ENCODE results near the gene ZC3H7A.

Gene ZC3H7A

GRCh38 chr16:11735787-11736186 is 61.3 kb downstream of the ZC3H7A start:
- Histone ChIP-seq H2BK120ac (ENCODE audit: low read depth, low read length) (no peak overlapping the region), H3K27me3 (ENCODE audit: control insufficient read depth in 3 of 3, insufficient read depth in 3 of 3, low read depth in 1 of 3, low read length in 3 of 3) (no peaks in the 10 kb centered on the region), H2AK5ac (ENCODE audit: low read depth, low read length) (no peak overlapping the region), H2BK12ac (ENCODE audit: low read length) (no peak overlapping the region), H3K9ac (ENCODE audit: low read depth, low read length, poor library complexity) (no peak overlapping the region), H3K4me1 (ENCODE audit: control insufficient read depth in 2 of 2, insufficient read depth in 1 of 2, low read depth in 1 of 2, low read length in 2 of 2) (no peaks in the 10 kb centered on the region), H3K9me3 (replicated peaks in 1 of 2; ENCODE audit: control insufficient read depth in 2 of 2, insufficient read depth in 1 of 2, low read depth in 1 of 2, low read length in 2 of 2) (peaks cover 0 to 8% of the 10 kb centered on the region in 2 donors), H3K4me3 (ENCODE audit: low read length in 2 of 2) (no peak overlapping the region), H3K14ac (ENCODE audit: low read length) (no peak overlapping the region), H3K4me2 (ENCODE audit: insufficient read depth, low read length, poor library complexity, severe bottlenecking) (no peak overlapping the region), H3K23ac (ENCODE audit: low read depth, low read length, poor library complexity) (no peak overlapping the region), H2AFZ (ENCODE audit: low read length) (no peak overlapping the region), H4K8ac (ENCODE audit: low read depth, low read length) (no peak overlapping the region), H3K79me1 (ENCODE audit: low read depth, low read length) (peaks cover 3% of the 10 kb centered on the region), H3K4ac (ENCODE audit: low read length) (no peak overlapping the region), H3K36me3 (replicated peaks in 1 of 2; ENCODE audit: control insufficient read depth in 2 of 2, insufficient read depth in 2 of 2, low read length in 2 of 2) (peaks cover 10 to 87% of the 10 kb centered on the region in 2 donors), H2BK15ac (ENCODE audit: low read length) (no peak overlapping the region), H4K91ac (ENCODE audit: low read depth, low read length, poor library complexity) (no peak overlapping the region), H3K27ac (replicated peaks; ENCODE audit: low read length) (no peak overlapping the region), H3K18ac (ENCODE audit: low read length) (no peak overlapping the region), H2BK5ac (ENCODE audit: low read length) (no peak overlapping the region)
- WGBS, 2 donors (ENCODE audit: extremely low coverage in 2 of 2, insufficient read length in 2 of 2, insufficient replicate concordance in 1 of 2): no CpG with 5 or more reads among the region's 8 CpGs
- no peak for DNase-seq (ENCODE audit: low spot score)

GRCh38 chr16:11734653-11735043 is 62.4 kb downstream of the ZC3H7A start:
- Histone ChIP-seq H3K18ac (ENCODE audit: low read length) (no peak overlapping the region), H3K79me1 (ENCODE audit: low read depth, low read length) (peaks cover 3% of the 10 kb centered on the region), H4K8ac (ENCODE audit: low read depth, low read length) (no peak overlapping the region), H3K27ac (replicated peaks; ENCODE audit: low read length) (no peak overlapping the region), H3K9ac (ENCODE audit: low read depth, low read length, poor library complexity) (no peak overlapping the region), H3K4me3 (ENCODE audit: low read length in 2 of 2) (no peak overlapping the region), H3K4me1 (ENCODE audit: control insufficient read depth in 2 of 2, insufficient read depth in 1 of 2, low read depth in 1 of 2, low read length in 2 of 2) (no peaks in the 10 kb centered on the region), H3K4ac (ENCODE audit: low read length) (no peak overlapping the region), H2BK12ac (ENCODE audit: low read length) (no peak overlapping the region), H2BK15ac (ENCODE audit: low read length) (no peak overlapping the region), H3K9me3 (replicated peaks in 1 of 2; ENCODE audit: control insufficient read depth in 2 of 2, insufficient read depth in 1 of 2, low read depth in 1 of 2, low read length in 2 of 2) (peaks cover 0 to 8% of the 10 kb centered on the region in 2 donors), H2BK120ac (ENCODE audit: low read depth, low read length) (no peak overlapping the region), H3K36me3 (replicated peaks in 1 of 2; ENCODE audit: control insufficient read depth in 2 of 2, insufficient read depth in 2 of 2, low read length in 2 of 2) (peaks cover 10 to 93% of the 10 kb centered on the region in 2 donors), H3K14ac (ENCODE audit: low read length) (no peak overlapping the region), H3K4me2 (ENCODE audit: insufficient read depth, low read length, poor library complexity, severe bottlenecking) (no peak overlapping the region), H3K27me3 (ENCODE audit: control insufficient read depth in 3 of 3, insufficient read depth in 3 of 3, low read depth in 1 of 3, low read length in 3 of 3) (no peaks in the 10 kb centered on the region), H2BK5ac (ENCODE audit: low read length) (no peak overlapping the region), H2AFZ (ENCODE audit: low read length) (no peak overlapping the region), H4K91ac (ENCODE audit: low read depth, low read length, poor library complexity) (no peak overlapping the region), H3K23ac (ENCODE audit: low read depth, low read length, poor library complexity) (no peak overlapping the region), H2AK5ac (ENCODE audit: low read depth, low read length) (no peak overlapping the region)
- no peak for DNase-seq (ENCODE audit: low spot score)
- no CpG with 5 or more reads among the region's 6 CpGs for WGBS, 2 donors (ENCODE audit: extremely low coverage in 2 of 2, insufficient read length in 2 of 2, insufficient replicate concordance in 1 of 2)

GRCh38 chr16:11734025-11734652 is 62.9 kb downstream of the ZC3H7A start:
- Histone ChIP-seq H2AFZ (ENCODE audit: low read length) (no peak overlapping the region), H3K4me3 (ENCODE audit: low read length in 2 of 2) (no peak overlapping the region), H4K8ac (ENCODE audit: low read depth, low read length) (no peak overlapping the region), H3K79me1 (ENCODE audit: low read depth, low read length) (peaks cover 3% of the 10 kb centered on the region), H3K14ac (ENCODE audit: low read length) (no peak overlapping the region), H4K91ac (ENCODE audit: low read depth, low read length, poor library complexity) (no peak overlapping the region), H3K18ac (ENCODE audit: low read length) (no peak overlapping the region), H3K4ac (ENCODE audit: low read length) (no peak overlapping the region), H2BK12ac (ENCODE audit: low read length) (no peak overlapping the region), H2AK5ac (ENCODE audit: low read depth, low read length) (no peak overlapping the region), H3K9ac (ENCODE audit: low read depth, low read length, poor library complexity) (no peak overlapping the region), H3K36me3 (replicated peaks in 1 of 2; ENCODE audit: control insufficient read depth in 2 of 2, insufficient read depth in 2 of 2, low read length in 2 of 2) (peaks cover 10 to 93% of the 10 kb centered on the region in 2 donors), H3K4me1 (ENCODE audit: control insufficient read depth in 2 of 2, insufficient read depth in 1 of 2, low read depth in 1 of 2, low read length in 2 of 2) (no peaks in the 10 kb centered on the region), H3K23ac (ENCODE audit: low read depth, low read length, poor library complexity) (no peak overlapping the region), H2BK15ac (ENCODE audit: low read length) (no peak overlapping the region), H2BK5ac (ENCODE audit: low read length) (no peak overlapping the region), H3K27me3 (ENCODE audit: control insufficient read depth in 3 of 3, insufficient read depth in 3 of 3, low read depth in 1 of 3, low read length in 3 of 3) (no peaks in the 10 kb centered on the region), H2BK120ac (ENCODE audit: low read depth, low read length) (no peak overlapping the region), H3K4me2 (ENCODE audit: insufficient read depth, low read length, poor library complexity, severe bottlenecking) (no peak overlapping the region), H3K27ac (replicated peaks; ENCODE audit: low read length) (no peak overlapping the region), H3K9me3 (replicated peaks in 1 of 2; ENCODE audit: control insufficient read depth in 2 of 2, insufficient read depth in 1 of 2, low read depth in 1 of 2, low read length in 2 of 2) (peaks cover 0 to 3% of the 10 kb centered on the region in 2 donors)
- no peak for DNase-seq (ENCODE audit: low spot score)
- WGBS, 2 donors (ENCODE audit: extremely low coverage in 2 of 2, insufficient read length in 2 of 2, insufficient replicate concordance in 1 of 2): no CpG with 5 or more reads among the region's 3 CpGs

GRCh38 chr16:11731222-11731621 is 65.8 kb downstream of the ZC3H7A start:
- Histone ChIP-seq H2AK5ac (ENCODE audit: low read depth, low read length) (no peak overlapping the region), H3K4me3 (ENCODE audit: low read length in 2 of 2) (no peak overlapping the region), H2BK12ac (ENCODE audit: low read length) (no peak overlapping the region), H3K4me2 (ENCODE audit: insufficient read depth, low read length, poor library complexity, severe bottlenecking) (no peak overlapping the region), H3K4me1 (ENCODE audit: control insufficient read depth in 2 of 2, insufficient read depth in 1 of 2, low read depth in 1 of 2, low read length in 2 of 2) (no peaks in the 10 kb centered on the region), H3K36me3 (replicated peaks in 1 of 2; ENCODE audit: control insufficient read depth in 2 of 2, insufficient read depth in 2 of 2, low read length in 2 of 2) (peaks cover 9 to 97% of the 10 kb centered on the region in 2 donors), H4K91ac (ENCODE audit: low read depth, low read length, poor library complexity) (no peak overlapping the region), H3K79me1 (ENCODE audit: low read depth, low read length) (no peaks in the 10 kb centered on the region), H3K18ac (ENCODE audit: low read length) (no peak overlapping the region), H3K14ac (ENCODE audit: low read length) (no peak overlapping the region), H4K8ac (ENCODE audit: low read depth, low read length) (no peak overlapping the region), H3K9me3 (replicated peaks in 1 of 2; ENCODE audit: control insufficient read depth in 2 of 2, insufficient read depth in 1 of 2, low read depth in 1 of 2, low read length in 2 of 2) (no peaks in the 10 kb centered on the region), H2BK5ac (ENCODE audit: low read length) (no peak overlapping the region), H3K4ac (ENCODE audit: low read length) (no peak overlapping the region), H2BK120ac (ENCODE audit: low read depth, low read length) (no peak overlapping the region), H2AFZ (ENCODE audit: low read length) (no peak overlapping the region), H3K9ac (ENCODE audit: low read depth, low read length, poor library complexity) (no peak overlapping the region), H2BK15ac (ENCODE audit: low read length) (no peak overlapping the region), H3K23ac (ENCODE audit: low read depth, low read length, poor library complexity) (no peak overlapping the region), H3K27ac (replicated peaks; ENCODE audit: low read length) (no peak overlapping the region), H3K27me3 (ENCODE audit: control insufficient read depth in 3 of 3, insufficient read depth in 3 of 3, low read depth in 1 of 3, low read length in 3 of 3) (no peaks in the 10 kb centered on the region)
- no peak for DNase-seq (ENCODE audit: low spot score)
- no CpG with 5 or more reads among the region's 3 CpGs for WGBS, 2 donors (ENCODE audit: extremely low coverage in 2 of 2, insufficient read length in 2 of 2, insufficient replicate concordance in 1 of 2)
